HG02870 (cell line): Measurements from ENCODE around the gene DLGAP5.
A peak's percentile ranks its signal among the peaks of the same experiment; 100 is the strongest.

ENCODE experiments used
- ATAC-seq: cut with Tn5 transposase; IDR thresholded peaks from one replicate; pipeline ENCODE4 v1.9.1; 2021; ENCODE audit warnings: mild to moderate bottlenecking, moderate library complexity; ENCODE audit not compliant: unreplicated experiment

The DLGAP5 gene

DNA sequence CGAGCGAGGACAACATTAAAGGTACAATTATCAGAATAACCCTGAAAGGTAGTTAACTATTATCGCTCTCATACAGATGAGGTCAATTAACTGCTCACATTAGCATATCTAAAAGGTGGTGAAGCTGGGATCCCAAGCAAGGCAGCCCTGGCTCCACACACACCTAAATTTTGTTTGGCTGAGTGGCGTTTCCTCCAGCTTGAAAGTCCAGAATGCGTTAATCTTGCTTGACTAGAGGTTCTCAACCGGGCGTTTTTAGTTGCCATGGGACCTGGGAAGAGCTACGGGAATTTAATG, 531 bp downstream of the DLGAP5 start:
- ATAC-seq = no peak

DNA sequence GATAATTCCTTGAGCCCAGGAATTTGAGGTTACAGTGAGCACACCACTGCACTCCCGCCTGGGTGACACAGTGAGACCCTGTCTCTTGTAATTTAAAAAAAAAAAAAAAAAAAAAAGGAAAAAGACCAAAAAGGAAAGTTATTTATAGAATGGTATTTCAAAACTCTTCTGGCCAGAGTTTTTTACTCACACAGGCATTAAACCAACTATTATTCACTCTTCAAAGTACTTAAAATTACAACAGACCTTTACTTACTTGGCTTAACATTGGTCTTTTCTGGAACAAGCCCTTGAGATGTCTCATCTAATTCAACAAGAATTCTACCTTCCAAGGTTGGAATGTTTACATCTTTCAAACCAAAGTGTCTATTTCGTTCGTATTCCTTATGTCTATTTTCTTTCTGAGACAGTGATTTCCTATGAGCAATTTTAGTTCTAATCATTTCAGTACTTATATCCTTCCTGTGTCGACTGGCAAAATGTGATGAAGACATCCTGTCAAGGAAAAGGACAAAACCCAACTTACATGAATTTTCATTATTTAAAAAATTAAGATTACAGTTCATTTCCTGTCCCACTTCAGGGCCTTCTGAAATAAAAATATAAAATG, 2.6 kb downstream of the DLGAP5 start:
- ATAC-seq = no peak

DNA sequence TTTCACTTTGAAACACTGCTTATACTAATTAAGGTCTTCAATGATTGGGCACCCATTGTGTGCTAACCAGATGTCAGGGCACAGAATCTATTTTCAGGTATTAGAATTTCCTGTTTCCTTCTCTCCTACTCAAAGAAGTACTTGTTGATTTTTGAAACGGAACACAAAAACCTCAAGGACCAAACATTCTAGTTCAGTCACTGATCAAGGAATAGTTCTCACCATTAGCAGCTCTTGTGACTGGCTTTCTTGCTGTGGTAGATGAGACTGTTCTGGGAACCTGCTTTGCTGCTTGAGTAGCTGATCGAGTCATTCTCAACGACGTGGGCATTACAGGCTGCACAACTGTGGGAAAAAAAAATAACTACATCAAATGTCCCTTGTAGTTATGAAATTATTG, 11.0 kb downstream of the DLGAP5 start:
- ATAC-seq = peak; percentile 75

DNA sequence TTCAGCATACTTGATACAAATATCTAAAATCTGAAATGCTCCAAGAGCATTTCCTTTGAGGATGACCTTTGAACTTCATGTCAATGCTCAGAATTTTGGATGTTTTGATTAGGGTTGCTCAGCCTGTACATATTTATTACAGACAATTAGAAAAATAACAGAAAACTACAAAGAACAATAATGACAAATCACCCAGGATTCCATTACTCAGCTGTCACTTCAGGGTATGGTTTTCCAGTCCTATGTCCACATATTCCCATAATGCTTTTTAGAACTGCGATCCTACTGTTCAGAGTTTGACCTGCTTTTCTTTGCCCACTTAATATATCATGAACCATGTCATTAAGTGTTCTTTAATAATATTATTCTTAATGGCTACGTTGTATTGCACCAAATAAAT, 11.4 kb downstream of the DLGAP5 start:
- ATAC-seq = no peak

DNA sequence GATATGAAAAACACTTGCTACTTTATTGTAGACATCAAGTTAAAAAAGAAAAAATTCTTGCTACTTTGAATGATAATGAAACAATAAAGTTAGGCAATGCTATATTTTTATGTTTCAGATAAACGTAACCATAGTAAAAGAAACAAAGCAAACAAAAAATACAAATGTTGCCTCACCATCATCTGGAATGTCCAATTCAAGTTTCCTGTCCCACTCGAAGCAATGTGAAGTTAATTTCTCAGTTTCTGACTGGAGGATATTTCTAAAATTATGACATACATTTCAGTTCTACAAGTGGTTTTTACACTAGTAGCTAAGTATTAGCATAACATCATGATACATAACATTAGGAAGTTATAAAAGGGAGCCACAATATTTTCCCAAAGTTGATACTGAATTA, 20.9 kb downstream of the DLGAP5 start:
- ATAC-seq = no peak

DNA sequence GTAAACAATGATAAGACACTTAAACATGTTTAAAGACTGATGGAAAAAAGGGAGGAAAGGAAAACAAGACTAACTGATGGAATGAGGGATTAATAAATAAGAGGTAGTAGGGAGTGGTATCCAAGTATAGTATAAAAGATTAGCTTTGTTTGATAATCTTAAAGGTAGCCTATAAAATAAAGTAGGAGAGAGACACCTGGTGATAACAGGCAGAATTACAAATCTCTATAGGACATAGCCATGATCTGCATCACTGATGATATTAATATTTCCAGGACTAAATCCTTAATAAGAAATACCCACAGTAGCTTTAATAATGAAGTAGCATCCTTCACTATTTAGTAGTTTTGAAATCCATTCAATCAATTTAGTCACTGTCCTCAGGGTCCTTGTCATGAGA, 30.4 kb downstream of the DLGAP5 start:
- ATAC-seq = no peak

DNA sequence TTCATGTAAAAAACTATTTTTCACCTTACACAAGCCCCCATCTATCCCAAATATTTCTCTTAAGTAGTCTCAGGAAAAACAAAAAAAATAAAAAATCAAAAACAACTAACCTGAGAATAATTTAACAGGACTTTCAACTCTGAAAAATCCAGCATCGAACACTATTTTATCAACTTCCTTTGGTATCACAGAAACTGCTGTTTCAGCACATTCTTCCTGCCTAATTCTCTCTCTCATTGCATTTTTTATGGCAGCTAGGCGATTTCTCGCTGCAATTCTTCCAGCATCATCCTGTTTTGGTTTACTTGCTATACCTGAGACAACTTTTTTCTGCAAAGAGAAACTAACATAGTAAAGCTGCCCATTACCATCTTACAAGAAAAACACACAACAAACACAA, 33.0 kb downstream of the DLGAP5 start:
- no peak for ATAC-seq

DNA sequence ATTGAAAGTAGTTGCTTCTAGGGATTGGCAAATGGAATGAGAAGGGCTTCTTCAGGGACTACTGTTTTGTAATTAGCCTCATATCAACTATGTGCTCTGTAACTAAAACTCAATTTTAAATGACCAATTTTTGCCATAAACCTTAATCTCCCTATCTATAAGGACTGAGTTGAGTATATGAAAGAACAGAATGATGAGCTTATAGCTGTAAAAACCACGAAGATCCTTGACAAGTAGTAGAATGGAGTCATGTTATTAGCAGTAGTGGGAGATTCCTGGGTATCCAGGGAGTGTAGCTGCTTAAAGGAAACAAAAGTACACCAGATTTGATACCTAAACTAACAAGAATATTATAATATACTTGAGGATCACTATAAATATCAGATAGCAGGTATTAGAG, 34.3 kb downstream of the DLGAP5 start:
- ATAC-seq = no peak

DNA sequence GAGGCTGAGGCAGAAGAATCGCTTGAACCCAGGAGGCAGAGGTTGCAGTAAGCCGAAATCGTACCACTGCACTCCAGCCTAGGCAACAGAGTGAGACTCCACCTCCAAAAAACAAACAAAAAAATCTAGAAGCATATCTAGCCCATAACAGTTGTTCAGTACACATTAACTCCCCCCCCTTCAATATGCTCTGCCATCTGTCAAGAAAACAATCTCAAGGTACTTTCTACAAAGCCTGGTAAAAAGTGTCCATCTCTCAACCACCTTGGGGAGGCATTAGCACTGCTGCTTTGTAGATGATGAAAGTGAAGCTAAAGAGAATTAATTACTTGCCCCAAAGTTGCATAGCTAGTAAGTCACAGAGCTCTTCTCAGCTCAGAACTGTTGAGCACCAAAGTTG, 37.4 kb downstream of the DLGAP5 start:
- no peak for ATAC-seq

DNA sequence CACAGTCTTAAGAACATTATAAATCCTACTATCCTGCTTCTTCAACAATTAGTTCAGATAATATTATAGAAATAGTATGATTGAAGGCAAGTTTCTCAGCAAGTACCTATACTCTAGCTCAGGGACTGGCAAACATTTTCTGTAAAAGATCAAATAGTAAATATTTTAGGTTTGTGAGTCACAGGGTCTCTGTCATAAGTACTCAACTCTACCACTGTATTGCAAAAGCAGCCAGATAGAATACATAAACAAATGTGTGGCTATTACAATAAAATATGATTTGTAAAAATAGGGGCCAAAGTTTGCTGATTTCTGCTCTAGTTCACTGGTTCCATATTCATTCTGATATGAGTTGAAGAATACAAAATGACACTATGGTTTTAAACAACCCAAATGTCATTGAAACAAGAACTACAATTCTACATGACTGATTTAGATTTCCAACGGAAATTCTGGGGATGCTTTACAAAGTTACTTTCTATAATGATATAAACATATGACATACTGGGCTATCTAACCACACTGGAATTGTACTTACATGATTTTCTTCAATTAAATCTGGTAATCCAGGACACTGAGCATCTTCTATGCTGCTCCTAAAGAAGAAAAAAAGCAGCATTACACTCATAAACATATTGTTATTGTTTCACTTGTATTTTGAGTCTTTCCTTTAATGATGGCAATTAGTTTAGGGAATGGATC, 39.2 kb downstream of the DLGAP5 start:
- no peak for ATAC-seq

DNA sequence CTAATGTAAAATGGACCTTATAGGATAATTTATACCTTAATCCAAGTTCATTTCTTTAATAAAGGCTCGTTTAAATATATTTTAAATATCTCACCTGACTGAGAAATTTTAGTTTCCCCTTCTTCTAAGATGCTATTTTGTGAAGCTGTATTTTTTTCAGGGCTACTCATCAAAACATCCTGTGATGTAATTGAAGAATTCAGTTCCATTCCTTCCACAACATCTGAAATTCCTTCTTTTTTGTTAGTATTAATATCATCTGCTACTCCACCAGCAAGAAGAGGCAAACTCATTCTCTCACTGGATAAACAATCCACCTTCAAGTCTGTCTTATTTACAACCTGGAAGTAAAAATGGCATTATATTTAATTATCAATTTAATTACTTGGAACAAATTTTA, 39.8 kb downstream of the DLGAP5 start:
- ATAC-seq = no peak

DNA sequence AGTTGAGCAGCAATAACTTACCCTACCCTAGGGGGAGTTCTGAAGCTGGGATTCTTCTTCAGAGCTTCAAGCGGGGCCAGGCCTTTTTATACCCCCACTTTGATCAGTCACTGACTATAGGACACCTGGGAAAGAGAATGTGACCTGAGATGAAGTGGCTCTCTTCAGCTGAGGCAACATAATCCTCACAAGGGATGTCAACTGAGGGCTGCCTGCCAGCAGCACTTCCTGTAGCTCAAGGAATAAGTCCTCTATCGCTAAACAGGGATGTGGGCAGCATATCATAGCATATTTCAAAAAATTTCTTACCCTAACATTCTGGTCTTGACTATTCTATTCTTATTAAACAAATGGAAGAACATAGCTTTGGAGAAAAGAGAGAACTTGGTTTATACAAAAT, 45.0 kb downstream of the DLGAP5 start:
- no peak for ATAC-seq

DNA sequence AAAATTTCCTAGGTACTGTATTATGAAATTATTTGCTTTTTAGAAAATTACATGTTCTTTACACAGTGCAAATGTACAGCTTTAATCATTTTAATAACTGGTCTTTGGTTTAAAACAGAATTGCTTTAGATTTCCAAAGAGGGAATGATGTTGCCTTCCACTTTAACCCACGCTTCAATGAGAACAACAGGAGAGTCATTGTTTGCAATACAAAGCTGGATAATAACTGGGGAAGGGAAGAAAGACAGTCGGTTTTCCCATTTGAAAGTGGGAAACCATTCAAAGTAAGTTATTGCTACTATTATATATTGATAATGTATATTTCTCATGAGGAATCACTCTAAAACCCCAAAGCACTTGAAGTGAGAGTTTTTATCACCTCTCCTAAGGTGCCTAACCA, 48.9 kb downstream of the DLGAP5 start:
- no peak for ATAC-seq

DNA sequence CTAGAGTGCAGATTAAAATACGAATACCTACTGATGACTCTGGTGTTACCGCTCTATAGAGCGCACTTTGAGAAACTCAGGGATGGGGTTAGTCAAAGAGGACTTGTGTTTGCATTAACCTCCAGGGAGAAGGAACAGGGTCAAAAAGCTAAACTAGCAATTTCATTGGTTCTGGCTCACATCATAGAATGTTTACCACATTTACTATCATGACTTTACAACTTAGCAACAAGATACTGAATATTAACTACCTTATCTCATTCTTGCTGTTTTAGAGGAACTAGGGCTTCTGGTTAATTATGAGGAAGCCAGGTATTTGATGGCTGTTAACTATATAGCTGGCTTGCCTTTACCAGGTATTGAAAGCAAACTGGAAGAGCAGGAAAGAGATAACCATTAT, 49.6 kb downstream of the DLGAP5 start:
- ATAC-seq = no peak

DNA sequence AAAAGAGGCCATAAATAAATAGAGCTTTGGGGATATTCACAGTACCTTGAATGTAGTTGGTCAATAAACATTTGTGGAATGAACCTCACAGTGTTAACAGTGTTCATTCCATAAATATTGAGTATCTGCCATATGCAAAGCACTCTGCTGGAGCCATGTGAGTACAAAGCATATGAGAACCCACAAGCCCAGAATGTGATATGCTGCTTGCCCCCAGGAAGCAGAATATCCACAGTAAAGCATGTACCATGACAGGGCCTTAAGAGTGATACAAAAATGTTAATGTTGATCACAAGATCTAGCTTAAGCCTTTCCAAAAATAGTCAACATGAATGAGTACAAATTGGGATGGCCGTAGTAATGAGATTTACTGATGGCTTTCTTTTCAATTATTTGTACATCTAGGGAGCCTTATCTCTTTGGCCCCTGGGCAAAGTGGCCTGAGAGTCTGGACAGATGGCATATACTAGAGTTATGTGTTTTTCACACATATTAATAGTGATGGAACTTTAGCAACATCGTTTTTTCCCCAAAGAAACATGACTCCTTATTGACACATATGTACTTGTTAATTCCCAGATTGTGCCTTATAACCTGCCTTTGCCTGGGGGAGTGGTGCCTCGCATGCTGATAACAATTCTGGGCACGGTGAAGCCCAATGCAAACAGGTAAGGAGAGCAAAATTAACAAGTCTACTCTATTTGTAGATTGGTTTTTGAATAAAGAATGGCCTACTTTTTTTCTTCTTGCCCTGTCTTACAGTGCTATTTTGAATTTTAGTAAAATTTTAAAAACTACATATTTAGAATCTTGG, 51.5 kb downstream of the DLGAP5 start:
- no peak for ATAC-seq

DNA sequence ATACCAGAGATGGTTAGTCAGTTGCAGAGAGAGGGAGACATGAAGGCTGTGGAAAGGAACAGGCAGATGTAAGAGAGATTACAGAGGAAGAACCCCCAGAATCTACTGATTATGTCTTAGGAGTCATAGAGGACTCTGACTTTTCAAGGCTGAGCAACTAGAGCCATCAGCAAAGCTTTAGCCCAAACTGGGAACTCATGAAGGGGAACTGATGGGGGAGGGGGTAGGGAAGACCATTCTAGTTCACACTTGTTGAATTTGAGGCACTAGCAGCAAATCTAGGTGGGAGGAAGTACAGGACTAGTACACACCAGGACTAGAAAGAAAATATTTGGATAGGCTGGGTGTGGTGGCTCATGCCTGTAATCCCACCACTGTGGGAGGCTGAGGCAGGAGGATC, 52.2 kb downstream of the DLGAP5 start:
- ATAC-seq = no peak

DNA sequence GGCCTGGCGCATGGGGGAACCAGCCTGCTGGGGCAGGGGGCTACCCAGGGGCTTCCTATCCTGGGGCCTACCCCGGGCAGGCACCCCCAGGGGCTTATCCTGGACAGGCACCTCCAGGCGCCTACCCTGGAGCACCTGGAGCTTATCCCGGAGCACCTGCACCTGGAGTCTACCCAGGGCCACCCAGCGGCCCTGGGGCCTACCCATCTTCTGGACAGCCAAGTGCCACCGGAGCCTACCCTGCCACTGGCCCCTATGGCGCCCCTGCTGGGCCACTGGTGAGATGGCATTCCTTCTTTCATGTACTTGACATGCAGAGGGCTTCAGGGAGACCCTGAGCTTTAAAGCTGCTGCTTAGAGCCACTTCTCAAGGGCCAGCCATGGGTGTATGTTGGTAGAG, 53.3 kb downstream of the DLGAP5 start:
- ATAC-seq = no peak

DNA sequence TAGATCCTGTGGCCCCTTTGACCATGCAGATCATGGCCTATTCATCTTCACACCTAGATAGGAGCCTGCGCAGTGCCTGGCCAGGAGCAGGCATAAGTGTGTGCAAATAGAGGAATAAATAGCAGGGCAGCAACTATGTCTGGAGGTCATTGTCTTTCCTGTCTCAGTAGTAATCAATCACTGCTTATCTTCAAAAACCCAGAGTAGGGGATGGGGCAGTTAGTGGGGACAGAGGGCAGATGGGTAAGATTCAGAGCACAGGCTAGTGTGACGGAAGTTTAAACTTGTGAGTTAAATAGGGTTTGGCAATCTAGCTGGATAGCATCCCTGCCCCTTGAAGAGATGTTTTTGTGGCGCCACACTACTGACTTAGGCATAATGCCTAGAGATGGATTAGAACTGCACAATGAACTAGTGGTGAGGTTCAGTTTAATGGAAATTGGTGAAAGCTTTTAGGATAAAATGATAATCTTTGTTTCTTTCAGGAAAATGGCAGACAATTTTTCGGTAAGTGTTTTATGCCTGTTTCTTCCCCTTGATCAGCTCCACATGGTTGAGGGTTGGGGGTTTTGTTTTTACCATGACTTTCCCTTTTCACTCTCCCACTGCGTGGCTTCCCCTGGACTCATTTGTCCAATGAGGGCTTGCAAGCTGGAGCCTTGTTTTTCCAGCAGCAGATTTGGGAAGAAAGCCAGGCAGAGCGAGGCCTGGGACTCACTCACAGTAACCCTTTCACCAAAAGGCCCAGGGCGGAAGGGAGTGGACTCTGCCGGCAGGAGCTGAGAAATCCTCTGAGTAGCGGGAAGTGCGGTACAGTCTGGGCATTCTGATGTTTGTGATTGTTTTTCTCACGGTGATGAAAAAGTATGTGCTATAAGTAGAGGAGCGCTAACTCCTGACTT, 54.2 kb downstream of the DLGAP5 start:
- no peak for ATAC-seq

DNA sequence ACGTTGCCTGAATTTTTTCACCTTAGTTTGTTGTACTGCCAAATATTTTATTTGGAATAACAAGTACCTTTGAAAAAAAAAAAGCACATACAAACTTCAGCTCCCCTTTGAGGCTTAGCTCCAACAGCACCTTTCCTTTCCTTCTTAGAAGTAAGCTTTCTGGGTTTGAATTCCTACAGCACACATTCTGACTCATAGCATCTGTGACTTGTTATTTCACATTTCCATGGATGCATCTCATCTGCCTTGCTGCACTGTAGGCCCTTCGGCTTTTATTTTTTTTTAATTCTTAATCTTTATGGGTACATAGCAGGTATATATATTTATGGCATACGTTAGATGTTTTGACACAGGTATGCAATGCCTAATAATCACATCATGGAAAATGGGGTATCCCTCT, 55.1 kb downstream of the DLGAP5 start:
- ATAC-seq = no peak

DNA sequence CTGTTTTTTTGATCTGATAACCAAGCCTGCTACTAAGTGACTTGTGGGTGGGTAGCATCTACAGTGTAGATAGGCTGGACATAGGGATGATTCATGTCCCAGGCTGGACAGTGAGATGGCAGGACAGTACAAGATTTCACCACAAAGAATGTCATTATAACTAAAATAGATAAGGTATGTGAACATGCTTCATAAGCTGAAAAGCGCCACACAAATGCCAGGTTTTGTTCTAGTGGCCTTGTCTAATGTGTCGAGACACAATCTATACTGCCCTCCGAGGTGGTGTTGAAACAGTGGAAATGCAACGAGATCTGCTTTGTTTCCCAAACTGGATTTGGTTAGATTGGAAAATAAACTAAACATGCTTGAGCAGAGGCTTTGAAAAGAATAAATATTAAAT, 58.0 kb downstream of the DLGAP5 start:
- no peak for ATAC-seq

DNA sequence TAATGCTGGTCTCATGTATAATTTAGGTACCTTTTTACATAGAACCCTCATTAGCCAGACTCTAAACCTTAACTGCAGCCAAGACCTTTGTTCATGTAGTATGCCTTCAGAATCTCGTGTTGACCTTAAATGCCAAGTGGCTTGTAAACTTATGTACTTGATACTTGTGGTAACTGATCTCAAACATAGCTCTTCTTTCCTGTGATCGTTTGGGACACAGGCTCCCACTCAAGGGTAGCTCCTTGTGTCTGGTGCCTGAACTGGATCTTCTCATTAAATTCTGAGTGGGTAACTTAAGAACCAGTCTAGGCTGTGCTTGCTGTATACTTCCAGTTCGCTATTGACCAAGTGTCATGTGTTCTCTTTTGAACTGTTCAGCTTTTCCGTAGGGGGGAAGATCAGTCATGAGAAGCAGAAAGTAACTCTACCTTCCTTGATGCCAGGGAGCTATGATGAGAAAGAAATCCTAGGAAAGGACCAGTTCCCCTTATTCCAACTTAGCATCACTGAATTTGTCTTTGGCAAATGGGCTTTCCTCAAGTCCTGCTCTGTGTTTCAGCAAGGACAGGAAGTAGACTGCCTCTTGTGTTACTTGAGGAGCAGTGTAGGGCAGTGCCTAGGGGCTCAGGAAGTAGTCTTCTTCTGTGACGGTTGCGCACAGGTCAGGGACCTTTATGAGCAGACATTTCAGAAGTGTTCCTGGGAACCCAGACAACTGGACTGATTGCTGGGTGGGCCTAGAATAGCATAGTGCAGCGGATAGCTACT, 59.8 kb downstream of the DLGAP5 start:
- no peak for ATAC-seq
